Measurements from ENCODE around the gene GADD45B.
"Not testable (repeated sequence)": the region's sequence is repeated elsewhere in the genome, so short reads cannot be mapped to it uniquely, and the experiment has no call there.

The GADD45B gene

GRCh38 chr19:2446381-2446780 lies 29.5 kb upstream of the GADD45B start:
- FAIRE-seq (no peak), DNase-seq (ENCODE audit: insufficient read length) (no peak)
- no peak for TF ChIP-seq TAF1 (IDR thresholded peaks at IDR 0.05; ENCODE audit: borderline replicate concordance, low read depth, low read length)
- TF ChIP-seq POLR2AphosphoS5 (IDR thresholded peaks at IDR 0.05; ENCODE audit: low read depth, low read length): no peak
- TF ChIP-seq POLR2A (IDR thresholded peaks at IDR 0.05; ENCODE audit: low read depth, low read length): no peak

- DNase-seq (ENCODE audit: insufficient read length) (no peak), FAIRE-seq (no peak)
- TF ChIP-seq TAF1 (IDR thresholded peaks at IDR 0.05; ENCODE audit: borderline replicate concordance, low read depth, low read length) (no peak), POLR2AphosphoS5 (IDR thresholded peaks at IDR 0.05; ENCODE audit: low read depth, low read length) (no peak), POLR2A (IDR thresholded peaks at IDR 0.05; ENCODE audit: low read depth, low read length) (no peak)
Measured at GRCh38 chr19:2449019-2449418, 26.9 kb upstream of the GADD45B start.

- TF ChIP-seq POLR2A (IDR thresholded peaks at IDR 0.05; ENCODE audit: low read depth, low read length) (no peak), TAF1 (IDR thresholded peaks at IDR 0.05; ENCODE audit: borderline replicate concordance, low read depth, low read length) (no peak), POLR2AphosphoS5 (IDR thresholded peaks at IDR 0.05; ENCODE audit: low read depth, low read length) (no peak)
- DNase-seq (ENCODE audit: insufficient read length): no peak
- FAIRE-seq: no peak
Measured at GRCh38 chr19:2451138-2451537, 24.8 kb upstream of the GADD45B start.

GRCh38 chr19:2451741-2452140 lies 24.2 kb upstream of the GADD45B start:
- TF ChIP-seq POLR2AphosphoS5 (IDR thresholded peaks at IDR 0.05; ENCODE audit: low read depth, low read length): no peak
- no peak for TF ChIP-seq TAF1 (IDR thresholded peaks at IDR 0.05; ENCODE audit: borderline replicate concordance, low read depth, low read length)
- no peak for TF ChIP-seq POLR2A (IDR thresholded peaks at IDR 0.05; ENCODE audit: low read depth, low read length)
- DNase-seq (ENCODE audit: insufficient read length) (no peak), FAIRE-seq (no peak)

GRCh38 chr19:2453431-2454025 lies 22.4 kb upstream of the GADD45B start:
- TF ChIP-seq POLR2AphosphoS5 (IDR thresholded peaks at IDR 0.05; ENCODE audit: low read depth, low read length): no peak
- no peak for TF ChIP-seq TAF1 (IDR thresholded peaks at IDR 0.05; ENCODE audit: borderline replicate concordance, low read depth, low read length)
- no peak for TF ChIP-seq POLR2A (IDR thresholded peaks at IDR 0.05; ENCODE audit: low read depth, low read length)
- no peak for DNase-seq (ENCODE audit: insufficient read length)
- FAIRE-seq: peak; percentile 38

GRCh38 chr19:2454199-2454961 lies 21.5 kb upstream of the GADD45B start:
- DNase-seq (ENCODE audit: insufficient read length) (no peak), FAIRE-seq (no peak)
- TF ChIP-seq POLR2AphosphoS5 (IDR thresholded peaks at IDR 0.05; ENCODE audit: low read depth, low read length): no peak
- TF ChIP-seq TAF1 (IDR thresholded peaks at IDR 0.05; ENCODE audit: borderline replicate concordance, low read depth, low read length): no peak
- no peak for TF ChIP-seq POLR2A (IDR thresholded peaks at IDR 0.05; ENCODE audit: low read depth, low read length)

GRCh38 chr19:2454962-2455850 lies 20.7 kb upstream of the GADD45B start:
- no peak for FAIRE-seq
- DNase-seq (ENCODE audit: insufficient read length): no peak
- no peak for TF ChIP-seq POLR2AphosphoS5 (IDR thresholded peaks at IDR 0.05; ENCODE audit: low read depth, low read length)
- TF ChIP-seq POLR2A (IDR thresholded peaks at IDR 0.05; ENCODE audit: low read depth, low read length): no peak
- no peak for TF ChIP-seq TAF1 (IDR thresholded peaks at IDR 0.05; ENCODE audit: borderline replicate concordance, low read depth, low read length)

GRCh38 chr19:2455851-2456570 lies 19.9 kb upstream of the GADD45B start:
- FAIRE-seq (peak; percentile 72), DNase-seq (ENCODE audit: insufficient read length) (peak; percentile 85)
- no peak for TF ChIP-seq POLR2AphosphoS5 (IDR thresholded peaks at IDR 0.05; ENCODE audit: low read depth, low read length)
- TF ChIP-seq POLR2A (IDR thresholded peaks at IDR 0.05; ENCODE audit: low read depth, low read length): no peak
- no peak for TF ChIP-seq TAF1 (IDR thresholded peaks at IDR 0.05; ENCODE audit: borderline replicate concordance, low read depth, low read length)

GRCh38 chr19:2457394-2458037 lies 18.4 kb upstream of the GADD45B start:
- TF ChIP-seq POLR2A (IDR thresholded peaks at IDR 0.05; ENCODE audit: low read depth, low read length) (no peak), POLR2AphosphoS5 (IDR thresholded peaks at IDR 0.05; ENCODE audit: low read depth, low read length) (no peak), TAF1 (IDR thresholded peaks at IDR 0.05; ENCODE audit: borderline replicate concordance, low read depth, low read length) (no peak)
- DNase-seq (ENCODE audit: insufficient read length) (no peak), FAIRE-seq (no peak)

GRCh38 chr19:2458054-2458453 lies 17.9 kb upstream of the GADD45B start:
- DNase-seq (ENCODE audit: insufficient read length) (no peak), FAIRE-seq (no peak)
- TF ChIP-seq POLR2A (IDR thresholded peaks at IDR 0.05; ENCODE audit: low read depth, low read length): no peak
- TF ChIP-seq TAF1 (IDR thresholded peaks at IDR 0.05; ENCODE audit: borderline replicate concordance, low read depth, low read length): no peak
- TF ChIP-seq POLR2AphosphoS5 (IDR thresholded peaks at IDR 0.05; ENCODE audit: low read depth, low read length): no peak

- not testable (repeated sequence) for FAIRE-seq; DNase-seq (ENCODE audit: insufficient read length)
Measured at GRCh38 chr19:2458776-2459175, 17.2 kb upstream of the GADD45B start.

Measured in GM12892 (cell line).